ENCODE measurements around the gene SPTBN4.

- TF ChIP-seq EZH2 (IDR thresholded peaks at IDR 0.05; ENCODE audit: insufficient read depth, low read length): no peak
- TF ChIP-seq CTCF (IDR thresholded peaks at IDR 0.05; ENCODE audit: insufficient read depth, low read depth, low read length): no peak
These were observed 158.8 kb downstream of the SPTBN4 start for GRCh38 chr19:40625406-40626120.

Measured in astrocyte (in vitro differentiated cells and primary cell).